ENCODE measurements around the gene SMG6. TPM values are rescaled to one million over a fixed set of nuclear protein-coding genes. Genes with fewer than 3 reads are reported as not detected.
A peak's percentile ranks its signal among the peaks of the same experiment; 100 is the strongest.

Gene SMG6
- total and polyA plus RNA-seq, 2 of the 4 experiments (the other 2 are of a cell fraction) = 16.3 to 30.3 TPM

GRCh38 chr17:2292100-2292499 is 11.5 kb downstream of the SMG6 start:
- Histone ChIP-seq H4K8ac (ENCODE audit: low read depth in 2 of 2, low read length in 2 of 2) (no peak overlapping the region), H2BK120ac (ENCODE audit: low read depth, low read length) (no peak overlapping the region), H3K4me2 (ENCODE audit: low read depth, low read length) (no peak overlapping the region), H3K4me3 (ENCODE audit: insufficient read depth, low read depth, low read length) (no peak overlapping the region), H3K4ac (ENCODE audit: low read depth, low read length) (no peak overlapping the region), H2BK20ac (ENCODE audit: low read depth, low read length) (no peak overlapping the region), H3K23ac (ENCODE audit: low read depth, low read length) (no peak overlapping the region), H3K14ac (replicated peaks; ENCODE audit: low read depth, low read length) (no peak overlapping the region), H4K91ac (ENCODE audit: insufficient read depth, low read depth, low read length) (no peak overlapping the region), H3K56ac (ENCODE audit: extremely low read depth, insufficient read depth, low read length) (no peak overlapping the region), H3K27ac (ENCODE audit: insufficient read depth, low read length) (no peak overlapping the region), H2AK5ac (ENCODE audit: low read depth, low read length) (no peak overlapping the region), H2AK9ac (replicated peaks; ENCODE audit: low read depth, low read length, poor library complexity) (no peak overlapping the region), H3K9ac (ENCODE audit: low read depth, low read length) (no peak overlapping the region), H2AFZ (replicated peaks; ENCODE audit: low read length, poor library complexity) (no peak overlapping the region), H2BK5ac (ENCODE audit: low read depth, low read length, poor library complexity, severe bottlenecking) (peak overlapping the region; percentile 20), H3K18ac (ENCODE audit: low read depth, low read length) (no peak overlapping the region), H3K79me1 (ENCODE audit: low read depth in 1 of 2, low read length in 2 of 2) (peaks cover 18 to 60% of the 10 kb centered on the region in 2 experiments), H3K27me3 (ENCODE audit: control insufficient read depth, insufficient read depth, low read length) (no peaks in the 10 kb centered on the region), H3K36me3 (ENCODE audit: control insufficient read depth, insufficient read depth, low read length) (peaks cover 36% of the 10 kb centered on the region), H3K4me1 (ENCODE audit: control insufficient read depth, insufficient read depth, low read length) (peaks cover 5% of the 10 kb centered on the region; the same call in 1 of the 2 replicates), H3K9me3 (ENCODE audit: control insufficient read depth, insufficient read depth, low read length) (no peaks in the 10 kb centered on the region), H3K9me1 (ENCODE audit: insufficient read depth, low read length) (peaks cover 4% of the 10 kb centered on the region; the same call in 1 of the 2 replicates), H4K5ac (ENCODE audit: low read depth, low read length) (no peak overlapping the region), H4K20me1 (ENCODE audit: insufficient read depth, low read length) (peaks cover 11% of the 10 kb centered on the region; the same call in 1 of the 2 replicates), H2BK15ac (ENCODE audit: low read depth, low read length) (no peak overlapping the region)
- TF ChIP-seq MAFK (IDR thresholded peaks at IDR 0.05; ENCODE audit: low read depth, low read length) = no peak
- no peak for TF ChIP-seq BHLHE40 (IDR thresholded peaks at IDR 0.05; ENCODE audit: low read depth, low read length)
- no peak for TF ChIP-seq ELK1 (IDR thresholded peaks at IDR 0.05; ENCODE audit: borderline replicate concordance, low read depth, low read length)
- no peak for TF ChIP-seq RFX5 (IDR thresholded peaks at IDR 0.05; ENCODE audit: low read depth, low read length)
- no peak for TF ChIP-seq NFE2L2 (IDR thresholded peaks at IDR 0.05; ENCODE audit: low read depth, low read length)
- TF ChIP-seq MXI1 (IDR thresholded peaks at IDR 0.05; ENCODE audit: borderline replicate concordance, low read depth, low read length) = no peak
- no peak for TF ChIP-seq CTCF (conservative IDR thresholded peaks at IDR 0.05; ENCODE audit: low read depth, low read length)
- TF ChIP-seq CEBPB (IDR thresholded peaks at IDR 0.05; ENCODE audit: low read depth, low read length) = no peak
- TF ChIP-seq POLR2A (IDR thresholded peaks at IDR 0.05; ENCODE audit: low read depth, low read length) = no peak
- no peak for TF ChIP-seq FOS (IDR thresholded peaks at IDR 0.05; ENCODE audit: low read depth, low read length)
- TF ChIP-seq MAZ (IDR thresholded peaks at IDR 0.05; ENCODE audit: borderline replicate concordance, low read depth, low read length) = no peak
- TF ChIP-seq CHD1 (IDR thresholded peaks at IDR 0.05; ENCODE audit: low read depth, low read length) = no peak
- ATAC-seq (ENCODE audit: low read depth) (peak; percentile 95), DNase-seq (peak; percentile 52)
- intact Hi-C loops (cut with micrococcal nuclease) (no loop called here), in situ Hi-C loops (cut with MboI; ENCODE audit: low sequenced_read_pairs) (no loop called here), dilution Hi-C loops (cut with HindIII; ENCODE audit: low sequenced_read_pairs, unreplicated experiment) (no loop called here)
- no CpG with 5 or more reads among the region's 2 CpGs for WGBS, 2 experiments (ENCODE audit: extremely low coverage in 2 of 2, insufficient read length in 1 of 2)
- ChIA-PET CTCF (interaction anchor here (1.1 to 1.2 kb wide), 2 partner anchors 11 to 78 kb away, joined by 3 read pairs; no protein-coding TSS in a partner anchor), POLR2A (ENCODE audit: unreplicated experiment) (no interaction called here)
- no TSS peak for BruUV-seq (replicated peaks)
